Measurements from ENCODE around the gene TOP2B. TPM values are rescaled to one million over a fixed set of nuclear protein-coding genes. Genes with fewer than 3 reads are reported as not detected.

TOP2B gene
- total RNA-seq, 6 experiments from 2014 or later = 26.3 to 42.3 (median 33.5) TPM

DNA sequence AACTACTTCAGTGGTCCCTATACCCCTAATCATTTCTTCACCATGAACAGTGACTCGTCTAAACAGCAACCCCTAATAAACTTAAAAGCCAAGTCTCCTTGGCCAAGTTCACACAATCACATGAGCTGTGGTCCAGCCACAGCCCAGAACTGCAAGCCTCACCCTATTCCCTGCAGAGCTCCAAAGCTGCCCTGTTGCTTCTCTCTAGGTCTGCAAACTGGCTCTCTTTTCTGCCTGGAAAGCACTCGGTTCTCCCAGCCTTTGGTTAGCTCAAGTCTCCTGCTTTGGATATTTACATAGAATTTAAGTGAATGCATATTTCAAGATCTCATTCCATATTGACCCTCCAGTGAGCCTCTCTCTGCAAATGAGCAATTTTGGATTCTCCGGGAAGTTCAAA is 107.0 kb downstream of the TOP2B start:
- intact Hi-C loops (cut with DNase I) = no loop called here
- TF ChIP-seq, protein P1, sequence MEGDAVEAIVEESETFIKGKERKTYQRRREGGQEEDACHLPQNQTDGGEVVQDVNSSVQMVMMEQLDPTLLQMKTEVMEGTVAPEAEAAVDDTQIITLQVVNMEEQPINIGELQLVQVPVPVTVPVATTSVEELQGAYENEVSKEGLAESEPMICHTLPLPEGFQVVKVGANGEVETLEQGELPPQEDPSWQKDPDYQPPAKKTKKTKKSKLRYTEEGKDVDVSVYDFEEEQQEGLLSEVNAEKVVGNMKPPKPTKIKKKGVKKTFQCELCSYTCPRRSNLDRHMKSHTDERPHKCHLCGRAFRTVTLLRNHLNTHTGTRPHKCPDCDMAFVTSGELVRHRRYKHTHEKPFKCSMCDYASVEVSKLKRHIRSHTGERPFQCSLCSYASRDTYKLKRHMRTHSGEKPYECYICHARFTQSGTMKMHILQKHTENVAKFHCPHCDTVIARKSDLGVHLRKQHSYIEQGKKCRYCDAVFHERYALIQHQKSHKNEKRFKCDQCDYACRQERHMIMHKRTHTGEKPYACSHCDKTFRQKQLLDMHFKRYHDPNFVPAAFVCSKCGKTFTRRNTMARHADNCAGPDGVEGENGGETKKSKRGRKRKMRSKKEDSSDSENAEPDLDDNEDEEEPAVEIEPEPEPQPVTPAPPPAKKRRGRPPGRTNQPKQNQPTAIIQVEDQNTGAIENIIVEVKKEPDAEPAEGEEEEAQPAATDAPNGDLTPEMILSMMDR (IDR thresholded peaks at IDR 0.05) = no peak
- TF ChIP-seq POLR2A (IDR thresholded peaks at IDR 0.05) = no peak
- ATAC-seq (no peak), DNase-seq (no peak)
- H3K9me3 ChIP-seq = no peaks in the 10 kb centered on the region
- no peaks in the 10 kb centered on the region for H3K36me3 ChIP-seq
- WGBS (ENCODE audit: insufficient coverage, low coverage, low lambda C conversion rate, missing lambda C conversion rate) = 71% methylated on average over 3 of the region's 3 CpGs
- no peaks in the 10 kb centered on the region for H3K27me3 ChIP-seq
- H3K4me1 ChIP-seq = peaks cover 0 to 8% (median 0%) of the 10 kb centered on the region in 4 donors
- no peak overlapping the region for H3K4me3 ChIP-seq
- H3K27ac ChIP-seq = no peak overlapping the region

DNA sequence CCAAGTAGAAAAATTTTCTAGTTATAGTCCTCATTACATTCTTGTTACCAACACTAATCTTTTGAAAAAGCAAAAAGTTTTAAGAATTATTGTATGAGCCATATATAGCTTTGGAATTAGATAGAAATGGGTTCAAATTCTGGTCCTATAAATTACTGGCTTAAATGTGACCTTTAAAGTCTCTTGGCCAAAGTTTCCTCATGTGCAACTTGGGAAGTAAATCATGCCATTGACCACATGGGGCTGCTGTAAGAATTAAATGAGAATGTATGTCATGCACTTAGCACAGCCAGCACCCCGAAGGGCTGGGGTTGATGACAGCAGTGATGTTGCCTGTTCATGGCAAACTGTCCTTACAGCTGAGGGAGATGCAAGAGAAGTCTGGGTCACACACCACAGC is 108.3 kb downstream of the TOP2B start:
- no peaks in the 10 kb centered on the region for H3K27me3 ChIP-seq
- intact Hi-C loops (cut with DNase I) = no loop called here
- no peak for DNase-seq
- peaks cover 0 to 8% (median 0%) of the 10 kb centered on the region in 4 donors for H3K4me1 ChIP-seq
- H3K36me3 ChIP-seq = no peaks in the 10 kb centered on the region
- H3K9me3 ChIP-seq = no peaks in the 10 kb centered on the region
- no peak overlapping the region for H3K27ac ChIP-seq
- TF ChIP-seq, protein P1 (IDR thresholded peaks at IDR 0.05) = no peak
- TF ChIP-seq POLR2A (IDR thresholded peaks at IDR 0.05) = no peak
- no CpG with 5 or more reads among the region's 1 CpG for WGBS (ENCODE audit: insufficient coverage, low coverage, low lambda C conversion rate, missing lambda C conversion rate)
- H3K4me3 ChIP-seq = no peak overlapping the region
- ATAC-seq = no peak

DNA sequence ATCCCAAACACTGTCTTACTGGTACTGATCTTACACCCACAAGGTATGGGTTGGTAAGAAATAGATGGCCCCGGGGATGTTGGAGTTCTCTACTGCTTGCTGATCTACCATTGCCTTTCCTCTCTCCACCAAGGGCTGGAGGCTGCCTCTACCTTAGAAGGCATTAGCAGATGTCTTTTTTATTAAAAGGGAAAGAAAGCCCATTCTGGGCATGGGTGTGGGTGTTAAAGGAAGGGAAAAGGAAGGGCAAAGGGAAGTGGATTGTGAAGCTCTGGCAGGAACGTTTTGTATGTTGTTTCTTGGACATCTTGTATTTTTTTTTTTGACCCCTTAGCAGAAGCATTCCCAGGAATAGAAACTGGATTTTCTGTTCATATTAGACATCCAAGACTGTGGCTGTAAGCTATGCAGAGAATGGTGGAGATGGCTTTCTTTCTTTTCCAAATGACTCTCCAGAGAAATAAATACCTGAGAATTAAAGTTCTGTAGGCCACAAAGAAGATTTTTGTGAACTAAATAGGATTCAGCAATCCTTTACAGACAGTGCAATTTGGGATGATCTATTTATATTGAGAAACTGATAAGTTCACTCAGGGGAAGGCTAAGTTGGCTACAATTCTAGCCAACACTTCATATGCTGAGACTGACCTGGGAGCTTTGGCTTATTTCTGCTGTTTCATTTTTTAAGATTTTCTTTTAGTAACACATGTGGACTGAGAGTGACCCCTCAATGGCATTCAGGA is 108.8 kb downstream of the TOP2B start:
- Histone ChIP-seq H3K4me1 (peaks cover 0 to 8% (median 0%) of the 10 kb centered on the region in 4 donors), H3K36me3 (no peaks in the 10 kb centered on the region), H3K27me3 (no peaks in the 10 kb centered on the region), H3K9me3 (no peaks in the 10 kb centered on the region), H3K27ac (no peak overlapping the region), H3K4me3 (no peak overlapping the region)
- ATAC-seq = peak in 1 of 4 donors; percentile 30
- DNase-seq = no peak
- intact Hi-C loops (cut with DNase I) = no loop called here
- TF ChIP-seq, protein P1 (IDR thresholded peaks at IDR 0.05) = no peak
- no peak for TF ChIP-seq POLR2A (IDR thresholded peaks at IDR 0.05)
- WGBS (ENCODE audit: insufficient coverage, low coverage, low lambda C conversion rate, missing lambda C conversion rate) = 54% methylated on average over 2 of the region's 2 CpGs

DNA sequence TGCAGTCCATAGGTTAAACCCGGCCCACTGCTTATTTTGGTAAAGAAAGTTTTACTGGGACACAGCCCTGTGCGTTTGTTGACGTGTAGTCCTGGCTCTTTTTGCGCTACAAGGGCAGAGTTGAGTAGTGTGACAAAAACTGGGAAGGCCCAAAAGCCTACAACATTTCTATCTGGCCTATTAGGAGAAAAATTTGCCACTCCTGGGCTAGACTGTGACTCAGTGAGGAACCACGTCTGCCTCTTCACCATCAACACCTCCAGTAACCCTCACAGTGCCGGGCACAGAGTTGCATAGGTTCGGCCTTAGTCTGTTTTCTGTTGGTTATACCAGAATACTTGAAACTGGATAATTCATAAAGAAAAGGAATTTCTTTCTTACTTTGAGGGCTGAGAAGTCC is 110.3 kb downstream of the TOP2B start:
- ATAC-seq (no peak), DNase-seq (no peak)
- Histone ChIP-seq H3K9me3 (no peaks in the 10 kb centered on the region), H3K36me3 (no peaks in the 10 kb centered on the region), H3K27ac (no peak overlapping the region), H3K4me3 (no peak overlapping the region), H3K4me1 (peaks cover 0 to 8% (median 0%) of the 10 kb centered on the region in 4 donors), H3K27me3 (no peaks in the 10 kb centered on the region)
- no peak for TF ChIP-seq POLR2A (IDR thresholded peaks at IDR 0.05)
- TF ChIP-seq, protein P1 (IDR thresholded peaks at IDR 0.05) = no peak
- 89% methylated on average over 6 of the region's 7 CpGs for WGBS (ENCODE audit: insufficient coverage, low coverage, low lambda C conversion rate, missing lambda C conversion rate)
- intact Hi-C loops (cut with DNase I) = no loop called here
